SK-N-SH treated with all-trans-retinoic acid at 6 μM for 48 hours (cell line): ENCODE results near the gene CCDC188.
A peak's percentile ranks its signal among the peaks of the same experiment; 100 is the strongest.

ENCODE experiments used
- ATAC-seq: fragments of 200-7000 bp; cut with Tn5 transposase; 3 replicates; pipeline ENCODE4 v1.9.1; 2020; ENCODE audit warnings: mild to moderate bottlenecking, moderate library complexity
- ARNTL ChIP-seq: fragments of 450-650 bp; formaldehyde crosslinking; IDR thresholded peaks from 2 replicates; pipeline ENCODE4 v1.5.0; 2020; ENCODE audit warnings: low read depth, mild to moderate bottlenecking, moderate library complexity, borderline replicate concordance
- BACH2 ChIP-seq: fragments of 250-450 bp; sonication (Bioruptor Pico); IDR thresholded peaks from 2 replicates; pipeline ENCODE4 v1.9.0; 2021; ENCODE audit warnings: mild to moderate bottlenecking, borderline replicate concordance
- CSDC2 ChIP-seq: fragments of 250-450 bp; sonication (Bioruptor Pico); IDR thresholded peaks from 2 replicates; pipeline ENCODE4 v1.5.0; 2020; ENCODE audit warnings: mild to moderate bottlenecking, moderate library complexity
- CSRNP3 ChIP-seq: fragments of 250-450 bp; sonication (Bioruptor Pico); IDR thresholded peaks from 2 replicates; pipeline ENCODE4 v1.5.1; 2021; ENCODE audit warnings: mild to moderate bottlenecking, moderate library complexity
- ESRRG ChIP-seq: fragments of 250-450 bp; sonication (Bioruptor Pico); IDR thresholded peaks from 2 replicates; pipeline ENCODE4 v1.6.1; 2021; ENCODE audit warnings: mild to moderate bottlenecking
- GLIS3 ChIP-seq: fragments of 250-450 bp; sonication (Bioruptor Pico); IDR thresholded peaks from 2 replicates; pipeline ENCODE4 v1.5.0; 2020; ENCODE audit warnings: mild to moderate bottlenecking, moderate library complexity
- ISL1 ChIP-seq: fragments of 250-450 bp; sonication (Bioruptor Pico); IDR thresholded peaks from 2 replicates; pipeline ENCODE4 v2.1.2; 2022; ENCODE audit warnings: mild to moderate bottlenecking, moderate library complexity
- OSR1 ChIP-seq: fragments of 250-450 bp; sonication (Bioruptor Pico); IDR thresholded peaks from 2 replicates; pipeline ENCODE4 v1.8.0; 2022; ENCODE audit warnings: moderate library complexity, mild to moderate bottlenecking, inconsistent platforms
- PATZ1 ChIP-seq: fragments of 250-450 bp; sonication (Bioruptor Pico); IDR thresholded peaks from 2 replicates; pipeline ENCODE4 v1.8.0; 2020; ENCODE audit warnings: mild to moderate bottlenecking, moderate library complexity, borderline replicate concordance
- POU6F1 ChIP-seq: fragments of 250-450 bp; sonication (Bioruptor Pico); IDR thresholded peaks from 2 replicates; pipeline ENCODE4 v1.8.0; 2021; ENCODE audit warnings: low read depth, mild to moderate bottlenecking, moderate library complexity, borderline replicate concordance
- RARB ChIP-seq: fragments of 250-450 bp; sonication (Bioruptor Pico); IDR thresholded peaks from 2 replicates; pipeline ENCODE4 v1.8.0; 2021; ENCODE audit warnings: mild to moderate bottlenecking, moderate library complexity
- SNAI2 ChIP-seq: fragments of 250-450 bp; sonication (Bioruptor Pico); IDR thresholded peaks from 2 replicates; pipeline ENCODE4 v1.5.0; 2020; ENCODE audit warnings: mild to moderate bottlenecking, moderate library complexity
- TCF4 ChIP-seq: fragments of 250-450 bp; sonication (Bioruptor Pico); IDR thresholded peaks from 2 replicates; pipeline ENCODE4 v1.8.0; 2021; ENCODE audit warnings: mild to moderate bottlenecking, moderate library complexity, borderline replicate concordance
- TSHZ2 ChIP-seq: fragments of 250-450 bp; sonication (Bioruptor Pico); IDR thresholded peaks from 2 replicates; pipeline ENCODE4 v1.5.0; 2020; ENCODE audit warnings: mild to moderate bottlenecking, moderate library complexity
- ZC3H10 ChIP-seq: fragments of 250-450 bp; sonication (Bioruptor Pico); IDR thresholded peaks from 2 replicates; pipeline ENCODE4 v1.5.1; 2021; ENCODE audit warnings: mild to moderate bottlenecking, moderate library complexity
- ZFP30 ChIP-seq: fragments of 450-650 bp; formaldehyde crosslinking; IDR thresholded peaks from 2 replicates; pipeline ENCODE4 v1.5.0; 2022; ENCODE audit warnings: mild to moderate bottlenecking, moderate library complexity
- ZNF565 ChIP-seq: fragments of 450-650 bp; formaldehyde crosslinking; conservative IDR thresholded peaks from 2 replicates; pipeline ENCODE4 v1.5.0; 2020; ENCODE audit warnings: low read depth, mild to moderate bottlenecking, moderate library complexity
- ZNF70 ChIP-seq: fragments of 450-650 bp; formaldehyde crosslinking; IDR thresholded peaks from 2 replicates; pipeline ENCODE4 v1.5.0; 2020; ENCODE audit warnings: mild to moderate bottlenecking, moderate library complexity
- ZNF8 ChIP-seq: fragments of 450-650 bp; formaldehyde crosslinking; IDR thresholded peaks from 2 replicates; pipeline ENCODE4 v1.5.0; 2020; ENCODE audit warnings: mild to moderate bottlenecking, moderate library complexity

Gene CCDC188

GRCh38 chr22:20181194-20181883, 30.5 kb upstream of the CCDC188 start:
- TF ChIP-seq SNAI2 (CRISPR knock-in tag), result no peak
- no peak for ATAC-seq

- no peak for TF ChIP-seq ZNF8 (CRISPR knock-in tag)
- TF ChIP-seq ARNTL (CRISPR knock-in tag), result no peak
- TF ChIP-seq ZNF70, result no peak
- TF ChIP-seq RARB (CRISPR knock-in tag), result no peak
- TF ChIP-seq TCF4 (CRISPR knock-in tag), result no peak
- TF ChIP-seq SNAI2 (CRISPR knock-in tag), result no peak
- TF ChIP-seq POU6F1 (CRISPR knock-in tag), result no peak
- ATAC-seq, result no peak
These were observed 29.8 kb upstream of the CCDC188 start for GRCh38 chr22:20180640-20181039.

GRCh38 chr22:20180245-20180630, 29.4 kb upstream of the CCDC188 start:
- ATAC-seq, result peak; percentile 43; the same call in 2 of the 3 replicates
- TF ChIP-seq TSHZ2, result no peak
- TF ChIP-seq ESRRG (CRISPR knock-in tag), result no peak
- no peak for TF ChIP-seq TCF4 (CRISPR knock-in tag)
- no peak for TF ChIP-seq OSR1 (CRISPR knock-in tag)
- TF ChIP-seq ZNF70, result no peak
- no peak for TF ChIP-seq CSDC2 (CRISPR knock-in tag)
- TF ChIP-seq ZFP30 (CRISPR knock-in tag), result no peak
- no peak for TF ChIP-seq BACH2 (CRISPR knock-in tag)
- no peak for TF ChIP-seq SNAI2 (CRISPR knock-in tag)
- TF ChIP-seq GLIS3 (CRISPR knock-in tag), result no peak
- no peak for TF ChIP-seq CSRNP3
- no peak for TF ChIP-seq PATZ1 (CRISPR knock-in tag)
- TF ChIP-seq ZC3H10 (CRISPR knock-in tag), result no peak
- no peak for TF ChIP-seq ARNTL (CRISPR knock-in tag)
- no peak for TF ChIP-seq POU6F1 (CRISPR knock-in tag)
- TF ChIP-seq ISL1 (CRISPR knock-in tag), result no peak
- no peak for TF ChIP-seq ZNF565 (CRISPR knock-in tag)
